Stimulated activated CD4-positive, alpha-beta T cell treated with anti-CD3 and anti-CD28 coated beads, Interleukin-15, amount 100 ng/mL, for 1 hour (primary cell): Measurements from ENCODE around the gene CYTH1.

Source experiments
- DNase-seq, 2 donors: peaks; one replicate each; pipeline ENCODE4 v3.0.0-alpha.2; 2020; ENCODE audit warnings: low read depth in 1 of 2, low spot score in 1 of 2

Gene CYTH1

GRCh38 chr17:78654325-78654724, 127.7 kb downstream of the CYTH1 start:
- no peak for DNase-seq

- DNase-seq: no peak
Observed at GRCh38 chr17:78653382-78653781, 128.7 kb downstream of the CYTH1 start.

GRCh38 chr17:78652913-78653312, 129.2 kb downstream of the CYTH1 start:
- no peak for DNase-seq

GRCh38 chr17:78652024-78652423, 130.0 kb downstream of the CYTH1 start:
- DNase-seq: no peak

- no peak for DNase-seq
Observed at GRCh38 chr17:78651554-78651953, 130.5 kb downstream of the CYTH1 start.

GRCh38 chr17:78650093-78650715, 131.9 kb downstream of the CYTH1 start:
- DNase-seq: no peak

GRCh38 chr17:78648293-78648692, 133.8 kb downstream of the CYTH1 start:
- no peak for DNase-seq

GRCh38 chr17:78647032-78647431, 135.0 kb downstream of the CYTH1 start:
- DNase-seq: no peak

- DNase-seq: peak in 1 of 2 donors; percentile 42
Observed at GRCh38 chr17:78645421-78646295, 136.4 kb downstream of the CYTH1 start.

GRCh38 chr17:78644931-78645351, 137.1 kb downstream of the CYTH1 start:
- no peak for DNase-seq

GRCh38 chr17:78644224-78644623, 137.8 kb downstream of the CYTH1 start:
- DNase-seq: no peak

GRCh38 chr17:78643326-78643725, 138.7 kb downstream of the CYTH1 start:
- no peak for DNase-seq

- DNase-seq: no peak
Observed at GRCh38 chr17:78642707-78643106, 139.4 kb downstream of the CYTH1 start.

- no peak for DNase-seq
Observed at GRCh38 chr17:78641666-78642065, 140.4 kb downstream of the CYTH1 start.

- no peak for DNase-seq
Observed at GRCh38 chr17:78641243-78641642, 140.8 kb downstream of the CYTH1 start.

- DNase-seq: no peak
Observed at GRCh38 chr17:78640700-78641099, 141.4 kb downstream of the CYTH1 start.

- DNase-seq: no peak
Observed at GRCh38 chr17:78637643-78638420, 144.2 kb downstream of the CYTH1 start.

GRCh38 chr17:78637146-78637545, 144.9 kb downstream of the CYTH1 start:
- DNase-seq: no peak

- DNase-seq: no peak
Observed at GRCh38 chr17:78634154-78634553, 147.9 kb downstream of the CYTH1 start.

- DNase-seq: no peak
Observed at GRCh38 chr17:78629436-78629995, 152.6 kb downstream of the CYTH1 start.
